Dendritic cell treated with granulocyte-macrophage colony-stimulating factor and Interleukin-4, amounts not matched to agents 40 ng/mL and 50 ng/mL, for 4 days (primary cell): ENCODE data around the gene NRDE2.
"Not testable (repeated sequence)": the region's sequence is repeated elsewhere in the genome, so short reads cannot be mapped to it uniquely, and the experiment has no call there.

ENCODE experiments used
- H3K27ac Mint-ChIP-seq: one replicate; pipeline ENCODE4 v1.8.0; 2022; ENCODE audit warnings: mild to moderate bottlenecking, mixed read lengths
- H3K27me3 Mint-ChIP-seq: one replicate; pipeline ENCODE4 v1.8.0; 2022; ENCODE audit warnings: mild to moderate bottlenecking, mixed read lengths
- H3K36me3 Mint-ChIP-seq: one replicate; pipeline ENCODE4 v1.8.0; 2022; ENCODE audit warnings: low read depth, mixed read lengths
- H3K4me1 Mint-ChIP-seq: one replicate; pipeline ENCODE4 v1.8.0; 2022; ENCODE audit warnings: low read depth, mixed read lengths
- H3K4me3 Mint-ChIP-seq: one replicate; pipeline ENCODE4 v1.8.0; 2022; ENCODE audit warnings: mild to moderate bottlenecking, moderate library complexity, mixed read lengths
- H3K9me3 Mint-ChIP-seq: one replicate; pipeline ENCODE4 v1.8.0; 2022; ENCODE audit warnings: mixed read lengths
- intact Hi-C: fragments of 100-400 bp; cut with micrococcal nuclease; formaldehyde crosslinking; loops from one replicate; pipeline ENCODE4 v1.15.0; 2022

NRDE2 gene

DNA sequence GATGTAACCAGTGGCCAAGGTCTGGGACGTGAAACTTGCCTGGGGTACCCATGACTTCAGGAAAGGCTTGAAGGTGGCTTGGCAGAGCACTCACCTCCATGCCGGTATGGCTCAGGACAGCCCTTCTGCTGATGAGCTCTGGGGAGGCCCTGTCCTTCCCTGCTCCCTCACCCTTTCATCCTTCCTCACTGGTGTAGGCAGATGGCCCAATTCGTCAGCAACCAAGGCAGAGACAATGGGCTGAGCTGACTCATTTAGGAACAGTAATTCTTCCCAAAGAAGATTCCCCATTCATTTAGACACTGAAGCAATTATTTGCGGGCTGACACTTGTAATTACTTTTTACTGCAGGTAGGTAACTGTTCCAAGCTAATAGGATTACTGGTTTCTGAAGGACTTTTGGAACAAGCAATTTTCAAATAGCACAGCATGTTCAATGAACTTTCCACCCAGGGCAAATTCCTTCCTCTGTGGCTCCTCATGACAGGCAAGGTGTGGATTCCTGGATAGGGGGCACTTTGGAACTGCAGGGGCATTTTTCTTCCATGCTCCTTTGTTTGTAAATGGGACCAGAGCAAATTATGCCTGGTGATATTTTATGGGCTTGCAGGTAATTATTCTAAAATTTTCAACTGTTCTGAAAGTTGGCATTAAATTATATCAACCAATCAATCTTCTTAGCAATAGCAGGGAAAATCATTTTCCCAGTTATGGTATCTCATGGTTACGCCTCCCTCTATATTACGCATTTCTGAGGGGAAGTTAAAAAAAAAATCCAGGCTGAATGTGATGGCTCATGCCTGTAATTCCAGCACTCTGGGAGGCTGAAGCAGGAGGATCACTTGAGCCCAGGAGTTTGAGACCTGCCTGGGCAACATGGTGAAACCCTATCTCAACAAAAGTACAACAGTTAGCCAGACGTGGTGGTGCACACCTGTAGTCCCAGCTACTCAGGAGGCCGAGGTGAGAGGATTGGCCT lies 24.1 kb upstream of the NRDE2 start:
- intact Hi-C loops: no loop called here
- Mint-ChIP-seq H3K9me3 (no peaks in the 10 kb centered on the region), H3K4me1 (no peaks in the 10 kb centered on the region), H3K4me3 (no peak overlapping the region), H3K36me3 (no peaks in the 10 kb centered on the region), H3K27ac (no peak overlapping the region), H3K27me3 (peaks cover 15% of the 10 kb centered on the region)

DNA sequence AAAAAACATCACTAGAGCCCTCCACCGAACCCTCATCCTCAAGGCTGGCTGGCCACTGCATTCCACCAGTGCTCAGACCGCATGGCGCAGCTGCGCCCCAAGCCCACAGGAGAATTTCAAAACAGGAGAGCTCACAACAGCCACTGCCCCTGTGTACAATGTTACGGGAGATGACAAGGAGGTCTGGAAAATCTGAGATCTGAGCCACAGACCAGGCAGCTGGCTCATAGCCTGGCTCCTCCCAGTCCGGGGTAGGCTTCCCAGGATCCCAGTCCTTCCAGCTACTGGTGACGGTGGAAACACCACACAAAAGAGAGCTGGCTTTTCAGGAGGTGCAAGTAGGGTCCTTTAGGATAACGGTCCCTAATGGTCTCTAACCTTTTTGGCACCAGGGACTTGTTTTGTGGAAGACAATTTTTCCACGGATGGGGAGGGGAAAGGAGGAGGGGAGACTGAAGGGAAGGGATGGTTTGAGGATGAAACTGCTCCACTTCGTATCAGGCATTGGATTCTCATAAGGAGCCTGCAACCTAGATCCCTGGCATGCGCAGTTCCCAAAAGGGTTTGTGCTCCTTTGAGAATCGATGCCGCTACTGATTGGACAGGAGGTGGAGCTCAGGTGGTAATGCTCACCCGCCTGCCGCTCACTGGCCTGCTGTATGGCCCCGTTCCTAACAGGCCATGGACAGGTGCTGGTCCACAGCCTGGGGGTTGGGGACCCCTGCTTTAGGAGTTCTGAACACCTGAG lies 23.0 kb upstream of the NRDE2 start:
- no peak overlapping the region for H3K4me3 Mint-ChIP-seq
- H3K27ac Mint-ChIP-seq: no peak overlapping the region
- H3K4me1 Mint-ChIP-seq: peaks cover 3% of the 10 kb centered on the region
- intact Hi-C loops: no loop called here
- peaks cover 14% of the 10 kb centered on the region for H3K27me3 Mint-ChIP-seq
- H3K36me3 Mint-ChIP-seq: no peaks in the 10 kb centered on the region
- H3K9me3 Mint-ChIP-seq: no peaks in the 10 kb centered on the region

DNA sequence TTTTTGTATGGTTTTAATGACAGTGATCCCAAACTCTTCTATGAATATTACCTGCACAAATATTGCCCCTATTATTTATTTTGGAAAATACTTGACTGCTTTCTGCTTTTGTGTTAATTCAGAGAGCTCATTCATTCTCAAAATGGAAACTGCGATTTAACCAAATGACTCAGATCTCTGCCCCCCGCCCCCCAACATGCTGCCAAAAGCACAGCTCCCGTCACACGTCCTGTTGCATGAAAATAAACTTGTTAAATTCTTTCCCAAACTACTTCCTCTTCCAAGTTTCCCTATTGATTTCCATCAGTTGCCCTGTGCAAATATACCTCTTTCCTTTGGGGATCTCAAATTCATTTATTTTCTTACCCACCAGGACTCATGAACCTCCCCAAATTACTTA lies 18.0 kb upstream of the NRDE2 start:
- Mint-ChIP-seq H3K4me1 (peaks cover 6% of the 10 kb centered on the region), H3K27ac (no peak overlapping the region)
- intact Hi-C loops: no loop called here

DNA sequence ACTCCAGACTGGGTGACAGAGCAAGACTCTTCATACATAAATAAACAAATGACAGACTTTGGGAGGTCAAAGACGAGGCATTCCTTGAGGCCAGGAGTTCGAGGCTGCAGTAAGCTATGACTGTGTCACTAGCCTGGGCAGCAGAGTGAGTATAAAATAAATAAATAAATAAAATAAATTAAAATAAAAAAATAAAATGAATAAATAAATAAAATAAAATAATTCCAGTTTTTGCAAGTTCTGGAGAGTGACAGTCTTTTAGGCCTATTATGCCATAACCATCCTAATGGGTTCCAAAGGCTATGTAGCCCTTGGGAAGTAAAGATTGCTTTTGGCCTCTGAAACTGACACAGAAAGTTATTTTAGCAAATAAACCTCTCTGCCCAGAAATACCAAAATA lies 16.5 kb upstream of the NRDE2 start:
- intact Hi-C loops: no loop called here
- no peaks in the 10 kb centered on the region for H3K36me3 Mint-ChIP-seq
- peaks cover 6% of the 10 kb centered on the region for H3K27me3 Mint-ChIP-seq
- H3K4me3 Mint-ChIP-seq: no peak overlapping the region
- H3K4me1 Mint-ChIP-seq: peaks cover 6% of the 10 kb centered on the region
- no peaks in the 10 kb centered on the region for H3K9me3 Mint-ChIP-seq
- no peak overlapping the region for H3K27ac Mint-ChIP-seq

More for the DNA sequence above, 18.0 kb upstream of the NRDE2 start:
- Mint-ChIP-seq H3K9me3 (no peaks in the 10 kb centered on the region), H3K36me3 (no peaks in the 10 kb centered on the region), H3K27me3 (peaks cover 9% of the 10 kb centered on the region), H3K4me3 (no peak overlapping the region)

DNA sequence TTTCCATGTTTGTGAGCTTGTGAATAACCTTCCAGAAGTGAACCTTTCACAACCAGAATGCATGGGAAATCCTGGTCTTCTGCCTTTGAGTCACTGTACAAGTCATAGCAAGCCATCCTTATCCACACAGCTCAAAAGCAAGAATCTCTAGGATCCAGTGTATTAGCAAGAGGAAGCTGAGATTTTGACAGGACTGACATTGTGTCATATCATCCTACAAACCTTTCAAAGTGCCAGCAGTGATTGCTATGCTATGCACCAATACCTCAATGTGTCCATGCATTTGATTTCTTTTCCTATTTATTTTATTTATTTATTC lies 13.5 kb upstream of the NRDE2 start:
- Mint-ChIP-seq H3K4me1 (peaks cover 6% of the 10 kb centered on the region), H3K36me3 (no peaks in the 10 kb centered on the region), H3K9me3 (no peaks in the 10 kb centered on the region), H3K4me3 (no peak overlapping the region), H3K27ac (no peak overlapping the region), H3K27me3 (peaks cover 17% of the 10 kb centered on the region)
- intact Hi-C loops: no loop called here

GRCh38 chr14:90344331-90345238 lies 12.8 kb upstream of the NRDE2 start:
- Mint-ChIP-seq H3K9me3 (no peaks in the 10 kb centered on the region), H3K4me1 (peaks cover 1% of the 10 kb centered on the region), H3K27me3 (peaks cover 14% of the 10 kb centered on the region), H3K36me3 (no peaks in the 10 kb centered on the region), H3K4me3 (no peak overlapping the region), H3K27ac (no peak overlapping the region)
- intact Hi-C loops: no loop called here

- no peaks in the 10 kb centered on the region for H3K36me3 Mint-ChIP-seq
- H3K4me3 Mint-ChIP-seq: no peak overlapping the region
- peaks cover 24% of the 10 kb centered on the region for H3K27me3 Mint-ChIP-seq
- no peaks in the 10 kb centered on the region for H3K9me3 Mint-ChIP-seq
- intact Hi-C loops: no loop called here
- H3K27ac Mint-ChIP-seq: no peak overlapping the region
- no peaks in the 10 kb centered on the region for H3K4me1 Mint-ChIP-seq
These were observed 10.6 kb upstream of the NRDE2 start for GRCh38 chr14:90342327-90342726.

DNA sequence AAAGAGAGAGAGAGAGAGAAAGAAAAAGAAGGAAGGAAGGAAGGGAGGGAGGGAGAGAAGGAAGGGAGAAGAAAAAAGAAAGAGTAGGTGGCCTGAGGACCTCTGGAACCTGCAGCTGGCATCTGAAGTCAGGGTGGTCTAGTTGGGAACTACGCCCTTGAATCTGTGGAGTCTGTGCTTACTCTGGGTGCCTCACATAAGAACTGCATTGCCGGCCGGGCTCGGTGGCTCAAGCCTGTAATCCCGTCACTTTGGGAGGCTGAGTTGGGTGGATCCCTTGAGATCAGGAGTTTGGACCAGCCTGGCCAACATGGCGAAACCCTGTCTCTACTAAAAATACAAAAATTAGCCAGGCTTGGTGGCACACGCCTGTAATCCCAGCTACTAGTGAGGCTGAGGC lies 10.0 kb upstream of the NRDE2 start:
- Mint-ChIP-seq H3K27ac (no peak overlapping the region), H3K27me3 (peaks cover 28% of the 10 kb centered on the region), H3K4me1 (no peaks in the 10 kb centered on the region), H3K4me3 (no peak overlapping the region), H3K36me3 (no peaks in the 10 kb centered on the region), H3K9me3 (no peaks in the 10 kb centered on the region)
- intact Hi-C loops: no loop called here

DNA sequence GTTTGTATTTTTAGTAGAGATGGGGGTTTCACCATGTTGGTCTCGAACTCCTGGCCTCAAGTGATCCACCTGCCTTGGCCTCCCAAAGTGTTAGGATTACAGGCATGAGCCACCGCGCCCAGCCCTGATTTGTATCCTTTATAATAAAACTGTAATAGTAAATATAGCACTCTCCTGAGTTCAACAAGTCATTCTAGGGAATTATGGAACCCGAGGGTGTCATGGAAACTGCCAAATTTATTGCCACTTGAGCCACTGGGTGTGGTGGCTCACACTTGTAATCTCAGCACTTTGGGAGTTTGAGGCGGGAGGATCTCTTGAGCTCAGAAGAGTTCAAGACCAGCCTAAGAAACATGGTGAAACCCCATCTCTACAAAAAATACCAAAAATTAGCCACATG lies 9.5 kb upstream of the NRDE2 start:
- H3K9me3 Mint-ChIP-seq, H3K27ac Mint-ChIP-seq, H3K4me3 Mint-ChIP-seq, H3K4me1 Mint-ChIP-seq, intact Hi-C loops, H3K36me3 Mint-ChIP-seq: not testable (repeated sequence)
- peaks cover 31% of the 10 kb centered on the region for H3K27me3 Mint-ChIP-seq

DNA sequence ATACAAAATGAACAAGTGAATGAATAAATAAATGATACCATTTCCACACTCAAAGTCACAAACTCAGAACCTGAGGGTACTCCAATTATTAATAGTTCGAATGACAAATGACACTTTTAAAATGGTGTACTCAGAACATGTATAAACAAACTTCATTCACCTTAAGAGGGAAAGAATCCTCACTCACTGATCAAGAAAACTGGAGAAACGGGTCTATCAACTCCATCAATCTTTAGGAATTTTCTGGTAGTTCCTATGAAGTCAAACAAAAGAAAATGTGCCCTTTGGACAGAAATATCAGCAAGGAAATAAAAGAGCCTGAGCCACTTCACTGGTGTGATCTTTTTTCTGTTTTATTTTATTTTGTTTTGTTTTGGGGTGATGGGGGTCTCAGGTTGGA lies 5.2 kb upstream of the NRDE2 start:
- no peaks in the 10 kb centered on the region for H3K4me1 Mint-ChIP-seq
- no peak overlapping the region for H3K27ac Mint-ChIP-seq

DNA sequence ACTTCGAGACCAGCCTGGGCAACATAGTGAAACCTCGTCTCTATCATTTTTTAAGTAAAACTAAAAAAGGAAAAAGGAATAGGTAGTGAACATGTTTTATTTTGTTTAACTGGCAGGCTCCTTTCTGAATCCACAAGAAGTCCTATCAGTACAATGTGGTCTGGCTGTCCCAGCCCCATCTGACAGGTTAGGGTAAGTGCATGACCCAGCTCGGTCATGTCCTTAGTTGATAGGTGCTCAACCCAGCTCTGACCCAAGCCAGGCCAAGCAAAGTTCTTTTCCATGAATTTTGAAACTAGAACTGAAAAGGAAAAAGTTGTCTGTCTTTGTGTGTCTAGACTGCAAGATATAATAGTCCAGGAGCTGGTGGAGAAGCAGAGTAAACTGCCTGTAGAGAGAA lies 4.7 kb upstream of the NRDE2 start:
- H3K9me3 Mint-ChIP-seq: no peaks in the 10 kb centered on the region
- H3K36me3 Mint-ChIP-seq: peaks cover 4% of the 10 kb centered on the region
- intact Hi-C loops: no loop called here
- H3K27me3 Mint-ChIP-seq: peaks cover 40% of the 10 kb centered on the region
- H3K27ac Mint-ChIP-seq: no peak overlapping the region
- H3K4me3 Mint-ChIP-seq: no peak overlapping the region
- no peaks in the 10 kb centered on the region for H3K4me1 Mint-ChIP-seq

More for the DNA sequence above, 5.2 kb upstream of the NRDE2 start:
- intact Hi-C loops: no loop called here
- H3K36me3 Mint-ChIP-seq: no peaks in the 10 kb centered on the region
- H3K27me3 Mint-ChIP-seq: peaks cover 46% of the 10 kb centered on the region
- H3K4me3 Mint-ChIP-seq: no peak overlapping the region
- H3K9me3 Mint-ChIP-seq: no peaks in the 10 kb centered on the region

GRCh38 chr14:90332271-90332584 lies 487 bp upstream of the NRDE2 start:
- Mint-ChIP-seq H3K4me1 (peaks cover 13% of the 10 kb centered on the region), H3K27ac (peak overlapping the region; percentile 95), H3K36me3 (peaks cover 5% of the 10 kb centered on the region), H3K4me3 (peak overlapping the region; percentile 81), H3K9me3 (no peaks in the 10 kb centered on the region), H3K27me3 (peaks cover 27% of the 10 kb centered on the region)
- intact Hi-C loops: loop anchor here (1.0 to 5.0 kb wide), 3 partner anchors 51 to 375 kb away; partner anchors contain the start of genes CALM1 and TDP1

GRCh38 chr14:90330203-90331196 lies 1.2 kb downstream of the NRDE2 start:
- Mint-ChIP-seq H3K4me3 (peak overlapping the region; percentile 81), H3K27ac (no peak overlapping the region), H3K9me3 (no peaks in the 10 kb centered on the region), H3K36me3 (peaks cover 16% of the 10 kb centered on the region), H3K4me1 (peaks cover 13% of the 10 kb centered on the region), H3K27me3 (peaks cover 14% of the 10 kb centered on the region)
- intact Hi-C loops: loop anchor here (5.0 kb wide), 2 partner anchors 67 to 373 kb away; partner anchors contain the start of genes CALM1 and TDP1
